ENCODE measurements around the gene DCP1A. TPM values are rescaled to one million over a fixed set of nuclear protein-coding genes. Genes with fewer than 3 reads are reported as not detected.

Gene DCP1A
- total RNA-seq, 1 experiment from 2014 or later = 32.9 TPM

DNA sequence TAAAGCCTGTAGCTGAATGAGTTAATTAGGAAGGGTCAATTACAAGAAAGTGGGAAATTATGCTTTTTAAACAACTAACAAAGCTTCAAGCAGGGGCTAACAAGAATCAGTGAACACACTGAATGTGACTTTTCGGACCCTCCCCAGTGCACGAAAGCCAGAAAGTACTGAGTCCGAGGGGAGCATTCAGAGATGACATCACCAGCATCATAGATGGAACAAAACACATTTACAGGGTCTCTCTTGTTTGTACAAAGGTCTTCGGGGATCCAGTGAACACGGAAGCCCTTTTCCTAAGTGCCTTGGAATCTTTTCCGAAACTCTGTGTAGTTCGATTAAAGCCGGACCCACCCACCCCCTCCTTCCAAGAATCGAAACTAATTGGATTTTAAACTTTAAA is 829 bp downstream of the DCP1A start:
- TSS peak; percentile 44 for BruUV-seq (replicated peaks)

DNA sequence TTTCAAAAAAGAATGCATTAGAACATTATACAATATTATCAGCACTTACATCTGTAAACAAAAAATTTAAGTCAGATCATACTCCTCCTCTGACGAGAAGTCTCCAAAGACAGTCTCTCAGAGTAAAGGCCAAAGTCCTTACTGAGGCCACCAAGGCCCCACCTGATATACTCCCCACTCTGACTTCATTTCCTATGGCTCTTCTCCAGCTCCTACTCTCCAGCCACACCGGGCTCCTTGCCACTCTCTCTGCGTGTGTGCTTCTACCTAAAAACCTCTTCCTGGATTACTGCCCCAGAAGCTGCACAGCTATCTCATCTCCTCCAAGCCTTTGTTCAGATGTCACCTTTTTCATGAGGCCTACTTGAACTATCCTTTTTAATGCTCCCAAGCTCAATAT is 5.0 kb downstream of the DCP1A start:
- H3K9me3 ChIP-seq = no peaks in the 10 kb centered on the region
- H3K27me3 ChIP-seq (replicated peaks; ENCODE audit: control insufficient read depth, insufficient read depth, low read length) = no peaks in the 10 kb centered on the region
- peaks cover 42% of the 10 kb centered on the region for H3K36me3 Mint-ChIP-seq (ENCODE audit: insufficient read depth, unreplicated experiment)
- ChIA-PET POLR2A (no interaction called here), CTCF (no interaction called here)
- H3K4me3 Mint-ChIP-seq (ENCODE audit: unreplicated experiment) = peak overlapping the region; percentile 18
- H3K9me3 Mint-ChIP-seq (ENCODE audit: unreplicated experiment) = no peaks in the 10 kb centered on the region
- no TSS peak for BruUV-seq (replicated peaks)
- TF ChIP-seq, protein P1, sequence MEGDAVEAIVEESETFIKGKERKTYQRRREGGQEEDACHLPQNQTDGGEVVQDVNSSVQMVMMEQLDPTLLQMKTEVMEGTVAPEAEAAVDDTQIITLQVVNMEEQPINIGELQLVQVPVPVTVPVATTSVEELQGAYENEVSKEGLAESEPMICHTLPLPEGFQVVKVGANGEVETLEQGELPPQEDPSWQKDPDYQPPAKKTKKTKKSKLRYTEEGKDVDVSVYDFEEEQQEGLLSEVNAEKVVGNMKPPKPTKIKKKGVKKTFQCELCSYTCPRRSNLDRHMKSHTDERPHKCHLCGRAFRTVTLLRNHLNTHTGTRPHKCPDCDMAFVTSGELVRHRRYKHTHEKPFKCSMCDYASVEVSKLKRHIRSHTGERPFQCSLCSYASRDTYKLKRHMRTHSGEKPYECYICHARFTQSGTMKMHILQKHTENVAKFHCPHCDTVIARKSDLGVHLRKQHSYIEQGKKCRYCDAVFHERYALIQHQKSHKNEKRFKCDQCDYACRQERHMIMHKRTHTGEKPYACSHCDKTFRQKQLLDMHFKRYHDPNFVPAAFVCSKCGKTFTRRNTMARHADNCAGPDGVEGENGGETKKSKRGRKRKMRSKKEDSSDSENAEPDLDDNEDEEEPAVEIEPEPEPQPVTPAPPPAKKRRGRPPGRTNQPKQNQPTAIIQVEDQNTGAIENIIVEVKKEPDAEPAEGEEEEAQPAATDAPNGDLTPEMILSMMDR (IDR thresholded peaks at IDR 0.05; ENCODE audit: insufficient read depth in 1 of 2, low read depth in 1 of 2, low read length in 1 of 2, severe bottlenecking in 1 of 2, unreplicated experiment in 1 of 2) = no peak
- no peaks in the 10 kb centered on the region for H3K36me3 ChIP-seq (ENCODE audit: control insufficient read depth, insufficient read depth, low read length)
- no peak for DNase-seq
- intact Hi-C loops (cut with micrococcal nuclease; ENCODE audit: unreplicated experiment) = no loop called here
- peaks cover 34% of the 10 kb centered on the region for H3K4me1 ChIP-seq
- no peak overlapping the region for H3K4me3 ChIP-seq (ENCODE audit: low read depth, low read length)
- peaks cover 18% of the 10 kb centered on the region for H3K4me1 Mint-ChIP-seq (ENCODE audit: low read depth, unreplicated experiment)
- H3K27ac Mint-ChIP-seq (ENCODE audit: unreplicated experiment) = peak overlapping the region; percentile 19
- no peaks in the 10 kb centered on the region for H3K27me3 Mint-ChIP-seq (ENCODE audit: insufficient read depth, unreplicated experiment)

More for the DNA sequence above, 829 bp downstream of the DCP1A start:
- Mint-ChIP-seq H3K27me3 (ENCODE audit: insufficient read depth, unreplicated experiment) (no peaks in the 10 kb centered on the region), H3K9me3 (ENCODE audit: unreplicated experiment) (no peaks in the 10 kb centered on the region), H3K36me3 (ENCODE audit: insufficient read depth, unreplicated experiment) (peaks cover 32% of the 10 kb centered on the region), H3K4me3 (ENCODE audit: unreplicated experiment) (peak overlapping the region; percentile 91), H3K27ac (ENCODE audit: unreplicated experiment) (peak overlapping the region; percentile 98), H3K4me1 (ENCODE audit: low read depth, unreplicated experiment) (peaks cover 30% of the 10 kb centered on the region)
- peaks cover 45% of the 10 kb centered on the region for H3K4me1 ChIP-seq
- no peaks in the 10 kb centered on the region for H3K9me3 ChIP-seq
- H3K27me3 ChIP-seq (replicated peaks; ENCODE audit: control insufficient read depth, insufficient read depth, low read length) = no peaks in the 10 kb centered on the region
- ChIA-PET POLR2A (no interaction called here), CTCF (no interaction called here)
- TF ChIP-seq, protein P1 (IDR thresholded peaks at IDR 0.05; ENCODE audit: insufficient read depth in 1 of 2, low read depth in 1 of 2, low read length in 1 of 2, severe bottlenecking in 1 of 2, unreplicated experiment in 1 of 2) = no peak
- intact Hi-C loops (cut with micrococcal nuclease; ENCODE audit: unreplicated experiment) = no loop called here
- DNase-seq = no peak
- peak overlapping the region; percentile 100 for H3K4me3 ChIP-seq (ENCODE audit: low read depth, low read length)
- no peaks in the 10 kb centered on the region for H3K36me3 ChIP-seq (ENCODE audit: control insufficient read depth, insufficient read depth, low read length)

DNA sequence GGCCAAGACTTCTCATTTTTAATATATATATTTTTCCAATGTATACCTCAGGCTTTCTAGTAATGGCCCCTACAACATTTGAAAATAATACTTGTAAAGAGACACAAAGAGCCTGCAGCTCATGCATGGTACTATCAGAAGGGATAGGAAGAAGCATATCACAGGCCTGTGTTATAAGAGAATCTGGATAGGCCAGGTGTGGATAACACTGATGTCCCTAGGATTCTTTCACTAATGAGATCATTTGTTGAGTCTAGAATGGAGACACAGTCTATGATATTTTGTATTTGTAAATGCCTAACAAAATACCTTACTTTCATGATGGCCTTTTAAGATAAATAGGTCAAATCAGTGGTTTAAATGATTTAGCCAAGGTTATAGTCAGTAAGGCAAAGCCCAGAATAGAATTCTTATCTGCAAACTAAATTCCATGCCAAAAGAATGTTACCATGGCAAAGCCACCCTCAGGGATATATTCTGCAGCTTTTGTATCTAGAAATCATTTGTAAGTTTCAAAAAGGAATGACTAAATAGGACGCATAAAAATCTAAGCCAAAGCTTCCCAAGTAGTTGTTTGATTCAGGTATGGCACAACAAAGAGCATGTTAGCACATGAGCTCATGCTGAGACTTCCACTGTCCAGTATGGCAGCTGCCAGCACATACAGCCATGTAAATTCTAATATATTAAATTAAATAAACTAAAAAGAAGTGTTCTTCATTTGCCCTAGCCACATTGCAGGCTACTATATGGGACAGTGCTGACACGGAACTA is 10.0 kb downstream of the DCP1A start:
- Mint-ChIP-seq H3K36me3 (ENCODE audit: insufficient read depth, unreplicated experiment) (peaks cover 65% of the 10 kb centered on the region), H3K27me3 (ENCODE audit: insufficient read depth, unreplicated experiment) (no peaks in the 10 kb centered on the region)
- BruUV-seq (replicated peaks) = no TSS peak

More for the DNA sequence above, 10.0 kb downstream of the DCP1A start:
- ChIA-PET CTCF (no interaction called here), POLR2A (no interaction called here)
- Mint-ChIP-seq H3K27ac (ENCODE audit: unreplicated experiment) (no peak overlapping the region), H3K9me3 (ENCODE audit: unreplicated experiment) (no peaks in the 10 kb centered on the region), H3K4me3 (ENCODE audit: unreplicated experiment) (no peak overlapping the region), H3K4me1 (ENCODE audit: low read depth, unreplicated experiment) (peaks cover 3% of the 10 kb centered on the region)
- no peak for DNase-seq
- Histone ChIP-seq H3K4me3 (ENCODE audit: low read depth, low read length) (no peak overlapping the region), H3K9me3 (no peaks in the 10 kb centered on the region), H3K27me3 (replicated peaks; ENCODE audit: control insufficient read depth, insufficient read depth, low read length) (no peaks in the 10 kb centered on the region), H3K36me3 (ENCODE audit: control insufficient read depth, insufficient read depth, low read length) (no peaks in the 10 kb centered on the region), H3K4me1 (peaks cover 12% of the 10 kb centered on the region)
- TF ChIP-seq, protein P1 (IDR thresholded peaks at IDR 0.05; ENCODE audit: insufficient read depth in 1 of 2, low read depth in 1 of 2, low read length in 1 of 2, severe bottlenecking in 1 of 2, unreplicated experiment in 1 of 2) = no peak
- intact Hi-C loops (cut with micrococcal nuclease; ENCODE audit: unreplicated experiment) = no loop called here
